ENCODE measurements around the gene TM4SF4.

Gene TM4SF4

DNA sequence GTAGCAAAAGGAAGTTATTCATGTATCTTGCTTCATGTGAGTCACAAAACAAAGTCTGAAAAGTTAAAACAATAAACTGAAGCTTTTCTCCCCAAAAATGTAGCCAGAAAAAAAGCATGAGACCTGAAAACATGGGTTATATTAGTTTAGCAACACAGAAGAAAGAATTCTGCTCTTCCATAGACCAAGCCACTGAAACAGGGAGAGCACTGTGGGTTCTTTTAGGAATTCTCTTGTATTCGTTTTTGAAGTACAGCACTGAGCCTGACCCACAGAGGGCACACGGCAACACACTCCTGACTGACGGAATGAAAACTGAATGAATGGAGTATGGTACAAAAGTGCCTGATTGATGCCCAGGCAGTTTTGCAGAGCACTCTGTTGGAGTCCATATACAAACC, 66.6 kb downstream of the TM4SF4 start:
- no peak overlapping the region; the same call in 1 of the 2 replicates for H3K27ac ChIP-seq
- no peak for TF ChIP-seq ZFX (IDR thresholded peaks at IDR 0.05)
- TF ChIP-seq CTCF (conservative IDR thresholded peaks at IDR 0.05), result no peak

DNA sequence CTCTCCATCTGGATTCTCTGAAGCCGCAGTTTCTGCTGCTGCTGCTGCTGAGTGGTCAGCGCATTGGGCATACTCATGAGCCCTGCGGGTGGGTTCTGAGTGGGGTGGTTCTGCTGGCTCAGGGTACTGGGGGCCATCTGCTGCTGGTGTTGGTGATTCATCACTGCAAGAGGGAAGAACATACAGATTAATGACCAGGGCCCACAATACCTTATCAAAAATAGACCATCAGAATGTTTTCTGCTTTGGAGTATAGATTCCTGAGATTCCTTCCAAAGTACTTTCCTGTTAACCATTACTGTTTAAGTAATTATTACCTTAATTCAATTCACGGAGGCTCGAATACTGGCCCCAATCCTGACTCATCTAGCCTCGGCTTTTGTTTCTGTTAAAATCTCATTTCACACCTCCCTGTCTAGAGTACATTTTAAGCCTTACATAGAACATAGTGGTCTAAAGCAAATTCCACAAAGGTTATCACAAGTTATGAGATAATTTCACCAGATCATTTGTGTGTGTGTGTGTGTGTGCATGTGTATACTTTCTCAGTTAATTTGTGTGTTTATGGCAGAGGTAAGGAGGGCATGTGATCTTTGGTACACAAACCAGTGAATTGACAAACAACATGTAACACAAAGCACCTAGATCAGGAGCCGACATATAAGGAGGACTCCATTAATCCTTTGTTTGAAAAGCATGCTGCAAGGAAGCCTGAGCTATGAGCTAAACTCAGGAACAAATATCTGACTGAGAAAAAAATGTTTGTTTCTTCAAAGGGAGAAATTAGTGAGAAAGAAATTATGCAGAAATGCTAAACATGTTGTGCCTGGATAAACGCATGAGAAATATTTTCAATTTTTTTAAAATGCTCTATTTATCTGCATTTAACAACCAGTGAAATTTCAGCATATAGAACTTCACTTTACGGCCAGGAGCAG, 68.1 kb downstream of the TM4SF4 start:
- TF ChIP-seq ZFX (IDR thresholded peaks at IDR 0.05), result no peak
- no peak for TF ChIP-seq CTCF (conservative IDR thresholded peaks at IDR 0.05)
- H3K27ac ChIP-seq, result peak overlapping the region; percentile 56

GRCh38 chr3:149545049-149545448, 70.6 kb downstream of the TM4SF4 start:
- TF ChIP-seq ZFX (IDR thresholded peaks at IDR 0.05) (no peak), CTCF (conservative IDR thresholded peaks at IDR 0.05) (no peak)
- no peak overlapping the region for H3K27ac ChIP-seq

- TF ChIP-seq ZFX (IDR thresholded peaks at IDR 0.05) (no peak), CTCF (conservative IDR thresholded peaks at IDR 0.05) (no peak)
- H3K27ac ChIP-seq, result no peak overlapping the region
Measured at GRCh38 chr3:149547413-149547812, 72.9 kb downstream of the TM4SF4 start.

DNA sequence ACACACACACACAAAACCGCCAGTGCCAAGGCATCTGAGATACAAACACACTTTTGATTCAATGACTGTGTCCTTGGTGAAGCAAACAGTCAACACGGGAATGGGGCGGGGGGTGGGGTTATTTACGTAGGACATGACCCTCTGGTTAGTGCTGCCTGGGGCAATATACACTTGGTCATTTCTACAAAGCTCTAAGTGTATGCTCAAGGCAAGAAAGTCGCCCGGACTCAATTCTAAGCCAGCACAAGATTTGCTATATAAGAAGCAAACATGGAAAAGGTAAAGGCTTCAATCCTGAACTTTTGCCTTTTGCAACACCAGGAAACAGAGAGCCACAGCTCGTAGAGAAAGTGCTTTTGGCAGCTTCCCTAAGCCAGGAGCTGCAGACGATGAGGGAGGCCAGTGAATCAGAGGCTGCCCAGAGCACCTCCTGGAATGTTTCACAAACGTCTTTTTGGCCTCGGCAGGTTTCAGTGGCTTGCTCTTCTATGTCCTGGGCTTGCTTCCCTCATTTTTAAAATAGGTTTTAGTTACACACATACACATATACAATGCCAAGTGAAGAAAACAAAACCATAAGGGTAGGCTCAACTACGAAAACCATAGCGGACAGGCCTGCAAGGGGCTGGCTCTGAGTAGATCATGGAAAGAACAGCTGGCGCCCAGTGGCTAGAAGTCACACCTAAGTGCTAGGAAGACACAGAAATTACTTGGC, 73.6 kb downstream of the TM4SF4 start:
- TF ChIP-seq CTCF (conservative IDR thresholded peaks at IDR 0.05) (no peak), ZFX (IDR thresholded peaks at IDR 0.05) (no peak)
- no peak overlapping the region for H3K27ac ChIP-seq

DNA sequence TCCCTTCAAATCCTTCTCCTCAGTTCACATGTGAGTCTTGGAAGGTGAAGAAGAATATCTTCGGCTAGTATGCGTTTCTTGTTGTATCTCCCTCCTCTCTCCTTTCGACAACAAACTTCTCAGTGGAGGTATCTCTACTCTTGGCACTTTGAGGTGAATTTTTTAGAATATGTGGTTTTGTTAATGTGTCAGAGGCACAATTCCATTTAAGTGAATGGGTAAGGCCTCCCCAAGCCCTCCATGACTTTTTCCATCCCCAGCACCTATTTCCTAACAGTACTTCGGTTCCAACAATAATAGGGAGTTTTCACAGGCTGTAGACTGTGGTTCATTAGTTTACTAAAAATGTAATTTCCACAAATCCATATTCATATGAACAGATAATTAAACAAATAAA, 74.2 kb downstream of the TM4SF4 start:
- no peak overlapping the region for H3K27ac ChIP-seq
- no peak for TF ChIP-seq ZFX (IDR thresholded peaks at IDR 0.05)
- TF ChIP-seq CTCF (conservative IDR thresholded peaks at IDR 0.05), result no peak

DNA sequence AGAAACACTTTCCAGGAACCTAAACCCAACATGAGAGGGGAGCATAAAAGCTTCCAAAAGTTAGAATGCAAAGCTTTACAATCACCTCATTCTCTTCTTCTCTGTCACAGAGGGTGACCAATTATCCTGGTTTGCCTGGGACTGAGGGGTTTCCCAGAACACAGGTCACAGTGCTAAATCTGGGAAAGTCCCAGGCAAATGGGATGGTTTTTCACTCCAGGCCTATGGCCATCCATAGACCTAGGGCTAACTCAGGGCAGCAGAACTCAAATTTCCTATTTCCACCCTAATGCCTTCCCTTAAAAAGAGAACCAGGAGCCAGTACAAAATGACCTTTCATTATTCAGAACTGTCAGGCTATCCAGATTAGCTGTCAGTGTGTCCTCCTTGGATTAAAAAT, 77.0 kb downstream of the TM4SF4 start:
- TF ChIP-seq ZFX (IDR thresholded peaks at IDR 0.05) (no peak), CTCF (conservative IDR thresholded peaks at IDR 0.05) (no peak)
- H3K27ac ChIP-seq, result no peak overlapping the region

Data from C4-2B (cell line).